KMS-11 (cell line): Measurements from ENCODE around the gene RAB15.

ENCODE experiments used
- H2AFZ ChIP-seq: fragments of 200-600 bp; sonication (generic); 2 replicates; pipeline ENCODE4 v1.6.1; 2016; ENCODE audit warnings: antibody characterized with exemption, mixed run types, low read depth
- H3K27ac ChIP-seq: fragments of 200-600 bp; sonication (generic); 2 replicates; pipeline ENCODE4 v1.6.1; 2016; ENCODE audit warnings: mild to moderate bottlenecking, mixed run types
- H3K27me3 ChIP-seq: fragments of 200-600 bp; sonication (generic); 2 replicates; pipeline ENCODE4 v1.6.1; 2017; ENCODE audit warnings: mild to moderate bottlenecking, low read depth, mixed run types, moderate library complexity; ENCODE audit not compliant: insufficient read depth
- H3K36me3 ChIP-seq: fragments of 200-600 bp; sonication (generic); 2 replicates; pipeline ENCODE4 v1.6.1; 2017; ENCODE audit warnings: mild to moderate bottlenecking, mixed run types; ENCODE audit not compliant: insufficient read depth
- H3K4me1 ChIP-seq: fragments of 200-600 bp; sonication (generic); 2 replicates; pipeline ENCODE4 v1.6.1; 2016; ENCODE audit warnings: mild to moderate bottlenecking, low read depth, mixed run types; ENCODE audit not compliant: poor library complexity, severe bottlenecking
- H3K4me2 ChIP-seq: fragments of 200-600 bp; sonication (generic); 2 replicates; pipeline ENCODE4 v1.7.0; 2016; ENCODE audit warnings: mild to moderate bottlenecking, mixed run types
- H3K4me3 ChIP-seq: fragments of 200-600 bp; sonication (generic); IDR thresholded peaks from 2 replicates; pipeline ENCODE4 v1.6.1; 2017; ENCODE audit warnings: low read depth, low read length, mixed read lengths; ENCODE audit not compliant: insufficient read depth
- H3K79me2 ChIP-seq: fragments of 200-600 bp; sonication (generic); 2 replicates; pipeline ENCODE4 v1.6.1; 2016; ENCODE audit warnings: low read depth, mixed run types; ENCODE audit not compliant: insufficient read depth
- H3K9ac ChIP-seq: fragments of 200-600 bp; sonication (generic); 2 replicates; pipeline ENCODE4 v1.6.1; 2016; ENCODE audit warnings: mild to moderate bottlenecking, mixed run types
- H4K20me1 ChIP-seq: fragments of 200-600 bp; sonication (generic); 2 replicates; pipeline ENCODE4 v1.6.1; 2016; ENCODE audit warnings: mild to moderate bottlenecking, mixed run types; ENCODE audit not compliant: insufficient read depth
- CTCF ChIP-seq: fragments of 200-600 bp; sonication (generic); conservative IDR thresholded peaks from 2 replicates; pipeline ENCODE4 v1.6.1; 2017; ENCODE audit warnings: low read depth, mild to moderate bottlenecking, antibody characterized with exemption, low read length, moderate library complexity, mixed read lengths

RAB15 gene

GRCh38 chr14:65006261-65006721 is 34.2 kb upstream of the RAB15 start:
- Histone ChIP-seq H3K79me2 (no peaks in the 10 kb centered on the region), H4K20me1 (no peaks in the 10 kb centered on the region), H2AFZ (no peak overlapping the region), H3K4me3 (no peak overlapping the region), H3K9ac (no peak overlapping the region), H3K27ac (no peak overlapping the region), H3K4me1 (peaks cover 10% of the 10 kb centered on the region), H3K36me3 (no peaks in the 10 kb centered on the region), H3K4me2 (no peak overlapping the region), H3K27me3 (no peaks in the 10 kb centered on the region)
- TF ChIP-seq CTCF, result no peak

DNA sequence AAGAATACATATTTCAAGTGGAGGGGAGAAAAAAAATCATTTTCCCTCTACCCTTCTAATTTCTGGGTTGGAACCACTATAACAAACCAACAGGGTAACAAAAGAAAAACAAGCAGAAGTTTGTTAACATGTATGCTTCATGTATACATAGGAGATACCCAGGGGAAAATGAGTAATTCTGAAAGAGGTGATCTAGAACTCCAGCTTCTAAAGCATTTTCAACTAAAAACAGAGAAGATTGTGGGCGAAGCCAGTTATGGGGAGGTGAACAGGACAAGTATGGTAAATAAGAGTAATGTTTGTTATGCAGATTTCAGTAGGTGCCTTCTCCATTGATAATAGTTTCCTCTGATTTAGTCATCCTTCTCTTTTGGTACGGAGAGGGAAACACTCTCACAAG is 31.3 kb upstream of the RAB15 start:
- H2AFZ ChIP-seq, result no peak overlapping the region
- H3K27me3 ChIP-seq, result no peaks in the 10 kb centered on the region
- H3K27ac ChIP-seq, result no peak overlapping the region
- no peaks in the 10 kb centered on the region for H4K20me1 ChIP-seq
- H3K4me2 ChIP-seq, result no peak overlapping the region
- TF ChIP-seq CTCF, result no peak
- H3K79me2 ChIP-seq, result no peaks in the 10 kb centered on the region
- H3K4me3 ChIP-seq, result no peak overlapping the region
- no peak overlapping the region for H3K9ac ChIP-seq
- H3K4me1 ChIP-seq, result peaks cover 10% of the 10 kb centered on the region
- no peaks in the 10 kb centered on the region for H3K36me3 ChIP-seq

- no peak for TF ChIP-seq CTCF
- Histone ChIP-seq H3K27ac (no peak overlapping the region), H3K4me2 (no peak overlapping the region), H3K79me2 (no peaks in the 10 kb centered on the region), H4K20me1 (no peaks in the 10 kb centered on the region), H3K4me1 (peaks cover 10% of the 10 kb centered on the region), H3K4me3 (no peak overlapping the region), H2AFZ (no peak overlapping the region), H3K9ac (no peak overlapping the region), H3K27me3 (no peaks in the 10 kb centered on the region), H3K36me3 (no peaks in the 10 kb centered on the region)
These were observed 30.6 kb upstream of the RAB15 start for GRCh38 chr14:65002586-65003210.

DNA sequence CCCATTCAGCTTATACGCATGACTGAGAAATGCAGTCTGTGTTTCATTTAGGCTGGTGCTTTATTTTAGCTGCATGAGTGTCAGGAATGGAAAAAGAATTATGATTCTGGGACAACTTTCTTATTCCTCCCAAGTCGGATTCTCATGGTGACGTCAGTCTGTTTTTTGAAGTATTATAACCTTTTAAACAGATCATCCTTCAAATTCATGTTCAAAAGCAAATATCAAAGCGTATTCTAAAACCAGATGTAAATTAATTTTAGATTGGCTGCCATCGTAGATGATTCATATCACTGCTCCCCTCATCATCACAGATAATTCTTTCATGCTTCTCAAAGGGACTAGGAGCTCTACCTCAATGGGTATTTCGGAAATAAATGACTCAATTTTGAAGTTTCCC is 29.6 kb upstream of the RAB15 start:
- Histone ChIP-seq H4K20me1 (no peaks in the 10 kb centered on the region), H3K27ac (no peak overlapping the region), H3K27me3 (no peaks in the 10 kb centered on the region), H3K4me1 (peaks cover 10% of the 10 kb centered on the region), H3K4me2 (no peak overlapping the region), H3K36me3 (no peaks in the 10 kb centered on the region), H3K4me3 (no peak overlapping the region), H2AFZ (no peak overlapping the region), H3K9ac (no peak overlapping the region), H3K79me2 (no peaks in the 10 kb centered on the region)
- no peak for TF ChIP-seq CTCF
